ENCODE measurements around the gene WDFY1.

DNA sequence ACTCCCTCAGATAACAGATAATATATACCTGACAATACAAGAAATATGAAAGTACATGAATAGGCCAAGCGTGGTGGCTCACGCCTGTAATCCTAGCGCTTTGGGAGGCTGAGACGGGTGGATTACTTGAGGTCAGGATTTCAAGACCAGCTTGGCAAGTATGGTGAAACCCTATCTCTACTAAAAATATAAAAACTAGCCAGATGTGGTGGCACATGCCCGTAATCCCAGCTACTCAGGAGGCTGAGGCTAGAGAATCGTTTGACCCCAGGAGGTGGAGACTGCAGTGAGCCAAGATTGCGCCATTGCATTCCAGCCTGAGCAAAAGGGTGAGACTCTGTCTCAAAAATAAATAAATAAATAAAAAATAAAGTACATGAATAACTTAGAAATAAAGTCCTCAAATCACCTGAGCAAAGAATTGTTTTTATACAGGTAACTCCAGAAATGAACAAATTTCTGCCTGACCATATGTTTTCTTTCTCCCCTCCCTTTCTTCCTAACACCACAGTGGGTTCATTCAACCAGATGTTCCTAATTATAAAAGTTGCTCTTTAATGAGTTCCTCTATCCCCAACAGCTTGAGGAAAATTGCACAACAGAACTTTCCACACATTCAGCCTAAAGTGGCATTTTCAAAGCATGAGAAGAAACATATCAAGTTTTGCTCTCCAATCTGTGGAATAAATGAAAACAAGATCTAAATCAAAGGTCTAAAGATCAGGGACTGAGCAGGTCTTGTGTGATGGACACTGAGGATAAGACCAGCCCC, 74.1 kb downstream of the WDFY1 start:
- TF ChIP-seq, protein P1, sequence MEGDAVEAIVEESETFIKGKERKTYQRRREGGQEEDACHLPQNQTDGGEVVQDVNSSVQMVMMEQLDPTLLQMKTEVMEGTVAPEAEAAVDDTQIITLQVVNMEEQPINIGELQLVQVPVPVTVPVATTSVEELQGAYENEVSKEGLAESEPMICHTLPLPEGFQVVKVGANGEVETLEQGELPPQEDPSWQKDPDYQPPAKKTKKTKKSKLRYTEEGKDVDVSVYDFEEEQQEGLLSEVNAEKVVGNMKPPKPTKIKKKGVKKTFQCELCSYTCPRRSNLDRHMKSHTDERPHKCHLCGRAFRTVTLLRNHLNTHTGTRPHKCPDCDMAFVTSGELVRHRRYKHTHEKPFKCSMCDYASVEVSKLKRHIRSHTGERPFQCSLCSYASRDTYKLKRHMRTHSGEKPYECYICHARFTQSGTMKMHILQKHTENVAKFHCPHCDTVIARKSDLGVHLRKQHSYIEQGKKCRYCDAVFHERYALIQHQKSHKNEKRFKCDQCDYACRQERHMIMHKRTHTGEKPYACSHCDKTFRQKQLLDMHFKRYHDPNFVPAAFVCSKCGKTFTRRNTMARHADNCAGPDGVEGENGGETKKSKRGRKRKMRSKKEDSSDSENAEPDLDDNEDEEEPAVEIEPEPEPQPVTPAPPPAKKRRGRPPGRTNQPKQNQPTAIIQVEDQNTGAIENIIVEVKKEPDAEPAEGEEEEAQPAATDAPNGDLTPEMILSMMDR (IDR thresholded peaks at IDR 0.05; ENCODE audit: borderline replicate concordance, extremely low read depth, low read length, poor library complexity, severe bottlenecking), result no peak
- TF ChIP-seq EZH2 (IDR thresholded peaks at IDR 0.05; ENCODE audit: borderline replicate concordance, low read depth, low read length, severe bottlenecking), result no peak
